Caco-2 (cell line): ENCODE data around the gene APAF1. TPM values are rescaled to one million over a fixed set of nuclear protein-coding genes. Genes with fewer than 3 reads are reported as not detected.

Experiments
- BruUV-seq: library from RNA; stranded (reverse); fragments of 400-500 nt; replicated peaks from 2 replicates; lab custom pipeline; 2021; lab: Mats Ljungman, UMichigan
- CTCF ChIA-PET: fragments of 300-600 bp; sonication (Branson Sonifier 250); formaldehyde crosslinking; loops from one replicate; lab custom pipeline; 2022; ENCODE audit warnings: antibody characterized with exemption; lab: Charles Lee
- POLR2A ChIA-PET: fragments of 300-600 bp; sonication (Branson Sonifier 250); formaldehyde crosslinking; loops from one replicate; lab custom pipeline; 2022; ENCODE audit warnings: antibody characterized with exemption; lab: Charles Lee
- DNase-seq, 2 experiments: peaks; one replicate each; pipeline versions ENCODE4 v3.0.0 to v3.0.0-alpha.2; 2020 to 2022
- H3K27me3 ChIP-seq: replicated peaks from 2 replicates; pipeline ENCODE4 v1.6.0; 2011; ENCODE audit warnings: low read length; ENCODE audit not compliant: control insufficient read depth, insufficient read depth
- H3K36me3 ChIP-seq: 2 replicates; pipeline ENCODE4 v1.5.1; 2011; ENCODE audit warnings: low read length; ENCODE audit not compliant: control insufficient read depth, insufficient read depth
- H3K4me1 ChIP-seq: fragments of 250-450 bp; sonication (Bioruptor Pico); 2 replicates; pipeline ENCODE4 v1.5.1; 2020; ENCODE audit warnings: mild to moderate bottlenecking
- H3K4me3 ChIP-seq: 2 replicates; pipeline ENCODE4 v1.5.1; 2011; ENCODE audit warnings: low read depth, mild to moderate bottlenecking, control low read depth, low read length
- H3K9me3 ChIP-seq: fragments of 250-450 bp; sonication (Bioruptor Pico); 2 replicates; pipeline ENCODE4 v1.5.1; 2020; ENCODE audit warnings: mild to moderate bottlenecking, moderate library complexity
- H3K27ac Mint-ChIP-seq: one replicate; pipeline ENCODE4 v1.8.0; 2022; ENCODE audit warnings: mixed read lengths; ENCODE audit not compliant: unreplicated experiment
- H3K27me3 Mint-ChIP-seq: one replicate; pipeline ENCODE4 v1.8.0; 2022; ENCODE audit warnings: mixed read lengths; ENCODE audit not compliant: insufficient read depth, unreplicated experiment
- H3K36me3 Mint-ChIP-seq: one replicate; pipeline ENCODE4 v1.8.0; 2022; ENCODE audit warnings: mild to moderate bottlenecking, mixed read lengths; ENCODE audit not compliant: insufficient read depth, unreplicated experiment
- H3K4me1 Mint-ChIP-seq: one replicate; pipeline ENCODE4 v1.8.0; 2022; ENCODE audit warnings: low read depth, mixed read lengths; ENCODE audit not compliant: unreplicated experiment
- H3K4me3 Mint-ChIP-seq: one replicate; pipeline ENCODE4 v1.8.0; 2022; ENCODE audit warnings: mild to moderate bottlenecking, moderate library complexity, mixed read lengths; ENCODE audit not compliant: unreplicated experiment
- H3K9me3 Mint-ChIP-seq: one replicate; pipeline ENCODE4 v1.8.0; 2022; ENCODE audit warnings: mixed read lengths; ENCODE audit not compliant: unreplicated experiment
- intact Hi-C: fragments of 100-400 bp; cut with micrococcal nuclease; formaldehyde crosslinking; loops from one replicate; pipeline ENCODE4 v1.10.0; 2022; ENCODE audit not compliant: unreplicated experiment
- total RNA-seq: library from RNA; stranded (reverse); gene quantifications from 2 replicates; pipeline ENCODE4 v1.2.3, GENCODE V29; 2022
- TF ChIP-seq, protein P1 (sequence below), 2 experiments: fragments of 200-600 bp in 1 of 2; IDR thresholded peaks; 1 replicate in 1 of 2; 2 replicates in 1 of 2; pipeline versions ENCODE4 v1.5.1 to v1.8.0; 2011 to 2022; ENCODE audit warnings: antibody characterized with exemption in 1 of 2, control low read depth in 1 of 2, inconsistent platforms in 1 of 2, low read depth in 1 of 2, low read length in 1 of 2, mild to moderate bottlenecking in 1 of 2, moderate library complexity in 1 of 2; ENCODE audit not compliant: insufficient read depth in 1 of 2, severe bottlenecking in 1 of 2, unreplicated experiment in 1 of 2

The APAF1 gene
- total RNA-seq, 1 experiment from 2014 or later = 13.4 TPM

DNA sequence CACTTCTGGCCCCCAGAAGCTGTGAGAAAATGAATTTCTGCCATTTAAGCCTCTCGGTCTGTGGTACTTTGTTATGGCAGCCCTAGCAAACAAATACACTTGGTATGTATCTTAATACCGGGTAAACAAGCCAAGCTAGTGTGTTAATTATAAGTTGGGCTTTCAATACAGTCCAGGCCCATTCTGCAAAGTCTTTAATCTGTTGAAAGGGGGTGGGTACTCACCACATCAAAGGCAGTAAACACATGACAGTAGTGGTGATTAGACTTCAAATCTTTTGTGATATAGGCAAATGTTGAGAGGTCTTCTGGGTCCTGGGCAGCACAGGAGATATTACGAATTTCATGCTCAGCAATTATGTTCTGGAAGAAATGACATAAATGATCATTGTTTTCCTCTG, 127.7 kb downstream of the APAF1 start:
- Mint-ChIP-seq H3K9me3 (no peaks in the 10 kb centered on the region), H3K36me3 (no peaks in the 10 kb centered on the region), H3K27ac (no peak overlapping the region), H3K4me1 (no peaks in the 10 kb centered on the region), H3K27me3 (peaks cover 2% of the 10 kb centered on the region), H3K4me3 (no peak overlapping the region)
- H3K4me3 ChIP-seq = no peak overlapping the region
- no peaks in the 10 kb centered on the region for H3K4me1 ChIP-seq
- no peaks in the 10 kb centered on the region; the same call in 1 of the 2 replicates for H3K9me3 ChIP-seq
- no peaks in the 10 kb centered on the region for H3K27me3 ChIP-seq
- ChIA-PET CTCF (no interaction called here), POLR2A (no interaction called here)
- no peak for DNase-seq
- BruUV-seq = no TSS peak
- no peaks in the 10 kb centered on the region for H3K36me3 ChIP-seq
- intact Hi-C loops = no loop called here
- TF ChIP-seq, protein P1, sequence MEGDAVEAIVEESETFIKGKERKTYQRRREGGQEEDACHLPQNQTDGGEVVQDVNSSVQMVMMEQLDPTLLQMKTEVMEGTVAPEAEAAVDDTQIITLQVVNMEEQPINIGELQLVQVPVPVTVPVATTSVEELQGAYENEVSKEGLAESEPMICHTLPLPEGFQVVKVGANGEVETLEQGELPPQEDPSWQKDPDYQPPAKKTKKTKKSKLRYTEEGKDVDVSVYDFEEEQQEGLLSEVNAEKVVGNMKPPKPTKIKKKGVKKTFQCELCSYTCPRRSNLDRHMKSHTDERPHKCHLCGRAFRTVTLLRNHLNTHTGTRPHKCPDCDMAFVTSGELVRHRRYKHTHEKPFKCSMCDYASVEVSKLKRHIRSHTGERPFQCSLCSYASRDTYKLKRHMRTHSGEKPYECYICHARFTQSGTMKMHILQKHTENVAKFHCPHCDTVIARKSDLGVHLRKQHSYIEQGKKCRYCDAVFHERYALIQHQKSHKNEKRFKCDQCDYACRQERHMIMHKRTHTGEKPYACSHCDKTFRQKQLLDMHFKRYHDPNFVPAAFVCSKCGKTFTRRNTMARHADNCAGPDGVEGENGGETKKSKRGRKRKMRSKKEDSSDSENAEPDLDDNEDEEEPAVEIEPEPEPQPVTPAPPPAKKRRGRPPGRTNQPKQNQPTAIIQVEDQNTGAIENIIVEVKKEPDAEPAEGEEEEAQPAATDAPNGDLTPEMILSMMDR (IDR thresholded peaks at IDR 0.05; ENCODE audit: insufficient read depth in 1 of 2, low read depth in 1 of 2, low read length in 1 of 2, severe bottlenecking in 1 of 2, unreplicated experiment in 1 of 2) = no peak

DNA sequence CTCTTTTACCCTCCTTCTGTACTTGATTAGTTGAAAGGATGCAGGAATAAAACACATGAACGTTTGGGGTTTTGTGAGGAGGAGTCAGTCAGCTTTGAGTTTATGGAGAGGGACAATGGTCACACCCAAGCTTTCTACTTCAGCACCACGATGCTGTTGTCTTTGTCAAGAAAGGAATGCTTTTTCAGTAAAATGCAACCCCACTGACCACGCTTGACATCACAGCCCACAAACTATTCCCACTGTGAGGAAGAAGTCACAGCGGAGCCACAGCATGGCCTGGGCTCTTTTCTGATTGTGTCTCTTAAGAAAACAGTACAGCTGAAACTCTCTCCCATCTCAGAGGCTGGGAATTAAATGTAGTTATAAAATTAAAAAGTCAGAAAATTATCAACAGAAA, 135.2 kb downstream of the APAF1 start:
- Mint-ChIP-seq H3K27ac (no peak overlapping the region), H3K9me3 (no peaks in the 10 kb centered on the region), H3K36me3 (no peaks in the 10 kb centered on the region), H3K27me3 (peaks cover 23% of the 10 kb centered on the region), H3K4me3 (no peak overlapping the region), H3K4me1 (no peaks in the 10 kb centered on the region)
- Histone ChIP-seq H3K9me3 (no peaks in the 10 kb centered on the region), H3K27me3 (peaks cover 2% of the 10 kb centered on the region; the same call in 1 of the 2 replicates), H3K4me1 (no peaks in the 10 kb centered on the region), H3K36me3 (no peaks in the 10 kb centered on the region), H3K4me3 (no peak overlapping the region)
- intact Hi-C loops = no loop called here
- BruUV-seq = no TSS peak
- TF ChIP-seq, protein P1 (IDR thresholded peaks at IDR 0.05; ENCODE audit: insufficient read depth in 1 of 2, low read depth in 1 of 2, low read length in 1 of 2, severe bottlenecking in 1 of 2, unreplicated experiment in 1 of 2) = no peak
- ChIA-PET POLR2A (no interaction called here), CTCF (no interaction called here)
- DNase-seq = no peak

DNA sequence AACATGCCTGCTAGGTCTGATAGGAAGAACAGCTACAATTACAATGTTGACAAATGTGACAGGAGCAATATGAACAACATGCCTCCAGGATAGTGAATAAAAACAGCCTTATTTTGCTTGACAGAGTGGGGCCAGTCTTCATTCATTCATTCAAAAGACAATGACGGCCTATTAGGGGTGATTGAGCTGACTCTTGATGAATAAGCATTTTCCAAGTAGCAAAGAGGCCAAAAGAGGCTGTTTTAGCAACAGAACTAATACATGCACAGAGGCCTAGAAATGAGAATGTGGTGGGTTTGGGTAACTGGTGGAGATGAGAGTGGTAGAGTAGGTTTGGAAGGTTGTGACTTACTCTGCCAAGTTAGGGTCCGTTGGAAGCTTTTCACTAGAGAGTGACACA, 138.3 kb downstream of the APAF1 start:
- Mint-ChIP-seq H3K27ac (no peak overlapping the region), H3K27me3 (peaks cover 29% of the 10 kb centered on the region), H3K36me3 (no peaks in the 10 kb centered on the region), H3K4me3 (no peak overlapping the region), H3K4me1 (no peaks in the 10 kb centered on the region), H3K9me3 (no peaks in the 10 kb centered on the region)
- ChIA-PET CTCF (no interaction called here), POLR2A (no interaction called here)
- Histone ChIP-seq H3K4me3 (no peak overlapping the region), H3K4me1 (no peaks in the 10 kb centered on the region), H3K36me3 (no peaks in the 10 kb centered on the region), H3K27me3 (peaks cover 2% of the 10 kb centered on the region; the same call in 1 of the 2 replicates), H3K9me3 (no peaks in the 10 kb centered on the region)
- no peak for DNase-seq
- no TSS peak for BruUV-seq
- TF ChIP-seq, protein P1 (IDR thresholded peaks at IDR 0.05; ENCODE audit: insufficient read depth in 1 of 2, low read depth in 1 of 2, low read length in 1 of 2, severe bottlenecking in 1 of 2, unreplicated experiment in 1 of 2) = no peak
- intact Hi-C loops = no loop called here

Other genes starting within 250 kb of the APAF1 start
- 203 and 212 TPM in 2 replicates for gene TMPO, start 129.7 kb upstream of the APAF1 start, total RNA-seq
- gene SLC25A3, start 51.6 kb upstream of the APAF1 start, total RNA-seq = 888 and 920 TPM in 2 replicates
- gene IKBIP, start 502 bp upstream of the APAF1 start, total RNA-seq = 9.9 and 10.9 TPM in 2 replicates